Retinal pigment epithelial cell (primary cell): ENCODE measurements around the gene EVX1.

Source experiments
- DNase-seq: peaks from one replicate; pipeline ENCODE4 v3.0.0-alpha.2; 2010; ENCODE audit warnings: low read depth
- H3K4me3 ChIP-seq: 2 replicates; pipeline ENCODE4 v1.5.1; 2011; ENCODE audit warnings: mild to moderate bottlenecking, low read length, control low read depth, moderate library complexity
- TF ChIP-seq, protein P1 (sequence below): conservative IDR thresholded peaks from 2 replicates; pipeline ENCODE4 v1.5.1; 2011; ENCODE audit warnings: low read depth, low read length, control low read depth, inconsistent platforms

The EVX1 gene

DNA sequence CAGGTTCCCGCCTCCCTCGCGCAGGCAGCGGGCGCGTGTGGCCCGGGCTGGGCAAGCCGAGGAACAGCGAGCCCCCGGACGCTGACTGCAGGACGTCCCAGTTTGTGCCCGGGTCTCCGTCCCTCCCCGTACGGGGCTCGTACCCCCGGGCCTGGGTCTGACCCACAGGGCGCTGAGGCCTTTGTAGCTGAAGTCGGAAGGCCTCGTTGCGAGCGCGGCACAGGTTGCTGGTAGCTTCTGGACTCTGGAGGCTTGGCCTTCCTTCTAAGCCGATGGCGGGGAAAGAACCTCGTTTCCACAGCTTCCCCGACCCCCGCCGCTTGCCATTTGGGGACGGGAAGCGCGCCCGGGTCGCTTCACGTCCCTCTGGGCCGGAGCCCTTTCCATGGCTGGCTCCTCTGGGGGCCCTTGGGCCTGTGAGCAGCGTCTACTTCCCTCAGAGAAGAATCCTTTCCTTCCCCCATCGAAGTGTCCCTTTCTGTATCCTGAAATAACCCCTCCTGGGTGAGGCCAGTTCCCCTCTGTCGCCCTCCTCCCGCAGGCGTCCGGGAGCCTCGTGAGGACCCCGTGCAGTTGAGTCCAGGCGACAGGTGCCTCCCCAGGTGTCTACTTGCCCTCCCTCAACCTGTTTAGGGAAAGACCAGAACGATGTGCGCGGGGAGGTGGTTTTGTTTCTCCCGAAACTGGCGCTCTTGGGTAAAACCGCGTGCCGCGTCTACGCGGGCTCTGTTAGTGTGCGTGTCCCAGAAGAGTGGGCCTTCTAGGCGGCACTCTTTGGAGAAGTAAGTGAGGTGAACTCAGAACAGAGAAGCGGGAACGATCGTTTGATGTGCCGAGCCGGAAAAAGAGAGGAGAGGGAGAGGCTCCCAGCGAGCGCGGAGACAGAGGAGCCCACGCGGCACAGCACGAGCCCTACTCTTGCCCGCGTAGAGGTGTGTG is 9.3 kb downstream of the EVX1 start:
- no peak overlapping the region for H3K4me3 ChIP-seq
- DNase-seq, result no peak
- TF ChIP-seq, protein P1, sequence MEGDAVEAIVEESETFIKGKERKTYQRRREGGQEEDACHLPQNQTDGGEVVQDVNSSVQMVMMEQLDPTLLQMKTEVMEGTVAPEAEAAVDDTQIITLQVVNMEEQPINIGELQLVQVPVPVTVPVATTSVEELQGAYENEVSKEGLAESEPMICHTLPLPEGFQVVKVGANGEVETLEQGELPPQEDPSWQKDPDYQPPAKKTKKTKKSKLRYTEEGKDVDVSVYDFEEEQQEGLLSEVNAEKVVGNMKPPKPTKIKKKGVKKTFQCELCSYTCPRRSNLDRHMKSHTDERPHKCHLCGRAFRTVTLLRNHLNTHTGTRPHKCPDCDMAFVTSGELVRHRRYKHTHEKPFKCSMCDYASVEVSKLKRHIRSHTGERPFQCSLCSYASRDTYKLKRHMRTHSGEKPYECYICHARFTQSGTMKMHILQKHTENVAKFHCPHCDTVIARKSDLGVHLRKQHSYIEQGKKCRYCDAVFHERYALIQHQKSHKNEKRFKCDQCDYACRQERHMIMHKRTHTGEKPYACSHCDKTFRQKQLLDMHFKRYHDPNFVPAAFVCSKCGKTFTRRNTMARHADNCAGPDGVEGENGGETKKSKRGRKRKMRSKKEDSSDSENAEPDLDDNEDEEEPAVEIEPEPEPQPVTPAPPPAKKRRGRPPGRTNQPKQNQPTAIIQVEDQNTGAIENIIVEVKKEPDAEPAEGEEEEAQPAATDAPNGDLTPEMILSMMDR, result no peak

DNA sequence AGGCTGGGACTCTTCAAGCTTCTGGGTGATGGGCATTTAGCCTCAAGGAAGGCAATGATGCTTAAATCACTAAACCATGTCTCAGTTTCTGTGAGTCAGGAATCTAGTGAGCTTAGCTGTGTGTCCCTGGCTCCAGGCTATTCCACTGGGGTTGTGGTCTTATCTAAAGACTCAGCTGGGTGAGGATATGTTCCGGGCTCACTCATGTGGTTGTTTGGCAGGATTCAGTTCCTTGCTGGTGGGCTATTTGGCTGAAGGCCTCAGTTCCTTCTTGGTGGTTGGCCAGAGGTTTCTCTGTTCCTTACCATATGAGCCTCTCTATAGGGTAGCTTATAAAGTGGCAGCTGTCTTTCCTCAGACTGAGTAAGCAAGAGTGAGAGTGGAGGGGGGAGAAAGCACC is 12.0 kb downstream of the EVX1 start:
- H3K4me3 ChIP-seq, result no peak overlapping the region
- TF ChIP-seq, protein P1, result no peak
- no peak for DNase-seq

DNA sequence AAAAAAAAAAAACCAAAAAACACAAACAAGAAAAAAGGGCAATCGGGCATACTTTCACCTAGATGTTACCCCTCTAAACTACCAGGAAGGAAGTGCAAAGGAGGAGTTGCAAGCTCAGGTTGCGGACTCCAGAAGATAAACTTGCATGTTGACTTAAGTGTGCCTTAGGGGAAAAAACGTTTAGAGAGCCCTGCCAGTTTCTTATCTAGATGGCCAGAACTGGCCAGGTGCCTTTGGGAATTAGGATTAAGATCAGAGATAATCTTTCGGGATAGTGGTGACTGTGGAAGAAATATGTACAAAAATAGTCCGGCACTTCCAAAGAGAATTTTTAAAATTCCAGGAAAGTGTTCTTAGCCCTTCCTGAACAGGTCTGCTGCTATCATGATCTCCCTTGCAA is 17.6 kb downstream of the EVX1 start:
- no peak overlapping the region for H3K4me3 ChIP-seq
- DNase-seq, result no peak
- TF ChIP-seq, protein P1, result no peak

DNA sequence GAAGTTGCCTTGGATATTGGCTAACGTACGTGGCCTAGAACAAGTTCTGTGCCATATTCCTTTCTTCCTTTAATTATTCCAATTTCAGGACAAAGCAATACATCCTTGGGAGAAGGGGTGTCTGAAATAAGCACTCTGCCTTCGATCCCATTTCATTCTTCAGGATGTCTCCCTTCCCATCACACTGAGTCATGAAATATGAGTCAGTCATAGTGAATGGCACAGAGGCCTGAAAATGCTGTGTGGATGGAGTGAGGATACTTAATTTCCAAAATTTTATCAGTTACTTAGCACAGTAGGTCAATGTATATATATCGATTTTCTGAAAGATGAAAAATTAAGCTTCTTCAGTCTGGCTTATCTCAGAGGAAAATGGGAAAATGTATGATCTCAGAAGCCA is 19.5 kb downstream of the EVX1 start:
- TF ChIP-seq, protein P1, result no peak
- no peak overlapping the region for H3K4me3 ChIP-seq
- DNase-seq, result no peak

DNA sequence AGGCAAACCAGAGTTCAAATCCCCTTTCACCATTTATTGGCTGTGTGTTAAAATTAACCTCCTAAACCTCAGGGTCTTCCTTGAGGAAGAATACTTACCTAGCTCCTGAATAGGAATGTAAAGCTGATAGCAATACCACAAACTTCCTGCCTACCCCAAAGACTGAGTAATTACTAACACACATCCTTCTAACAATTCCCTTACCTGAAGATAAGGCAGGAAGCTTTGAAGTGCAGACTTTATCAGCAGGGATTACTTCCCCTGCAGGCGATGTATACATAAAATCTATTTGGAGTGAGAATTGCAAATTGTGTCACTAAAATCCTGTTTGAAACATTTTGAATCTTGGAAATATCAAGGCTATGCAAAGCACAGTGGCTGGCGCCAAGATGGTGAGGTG is 21.2 kb downstream of the EVX1 start:
- TF ChIP-seq, protein P1, result no peak

DNA sequence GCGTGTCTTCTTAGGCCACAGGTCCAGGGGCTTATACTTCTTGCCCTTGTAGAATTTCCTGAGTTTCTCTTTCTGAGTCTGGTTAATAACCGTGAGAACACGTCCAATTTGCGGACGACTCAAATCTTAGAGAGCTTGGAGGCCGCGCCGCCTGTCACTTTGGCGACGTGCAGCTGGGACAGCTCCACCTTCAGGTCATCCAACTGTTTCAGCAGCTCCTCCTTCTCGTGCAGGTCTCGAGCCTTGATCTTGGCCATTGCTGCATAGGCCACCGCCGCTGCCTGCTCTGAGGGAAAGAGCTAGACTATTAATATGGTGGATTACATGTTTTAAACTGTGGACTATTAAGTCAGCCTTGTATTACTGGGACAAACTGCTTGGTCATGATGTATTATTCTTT is 26.9 kb downstream of the EVX1 start:
- DNase-seq, result no peak
- H3K4me3 ChIP-seq, result no peak overlapping the region
- TF ChIP-seq, protein P1, result no peak

More for the DNA sequence above, 21.2 kb downstream of the EVX1 start:
- no peak for DNase-seq
- no peak overlapping the region for H3K4me3 ChIP-seq

DNA sequence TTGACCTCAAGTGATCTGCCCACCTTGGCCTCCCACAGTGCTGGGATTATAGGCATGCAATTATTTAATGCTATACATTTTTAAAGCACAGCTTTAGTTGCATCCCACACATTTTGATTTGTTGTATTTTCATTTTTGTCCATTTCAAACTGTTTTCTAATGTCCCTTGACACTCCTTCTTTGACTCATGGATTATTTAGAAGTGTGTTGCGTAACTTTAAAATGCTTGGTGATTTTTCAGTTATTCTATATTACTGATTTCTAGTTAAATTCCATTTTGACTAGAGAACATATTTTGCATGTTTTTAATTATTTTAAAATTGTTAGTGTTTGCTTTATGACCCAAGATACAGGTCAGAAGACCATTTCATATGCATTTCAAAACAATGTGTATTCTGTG is 28.8 kb downstream of the EVX1 start:
- no peak overlapping the region for H3K4me3 ChIP-seq
- TF ChIP-seq, protein P1, result no peak
- DNase-seq, result no peak
